IPS-11a (cell line): ENCODE data around the gene FUOM.
A peak's percentile ranks its signal among the peaks of the same experiment; 100 is the strongest.

ENCODE experiments used
- H3K4me3 ChIP-seq: one replicate; pipeline ENCODE4 v1.5.1; 2013; ENCODE audit warnings: low read depth, low read length, control low read depth

FUOM gene

DNA sequence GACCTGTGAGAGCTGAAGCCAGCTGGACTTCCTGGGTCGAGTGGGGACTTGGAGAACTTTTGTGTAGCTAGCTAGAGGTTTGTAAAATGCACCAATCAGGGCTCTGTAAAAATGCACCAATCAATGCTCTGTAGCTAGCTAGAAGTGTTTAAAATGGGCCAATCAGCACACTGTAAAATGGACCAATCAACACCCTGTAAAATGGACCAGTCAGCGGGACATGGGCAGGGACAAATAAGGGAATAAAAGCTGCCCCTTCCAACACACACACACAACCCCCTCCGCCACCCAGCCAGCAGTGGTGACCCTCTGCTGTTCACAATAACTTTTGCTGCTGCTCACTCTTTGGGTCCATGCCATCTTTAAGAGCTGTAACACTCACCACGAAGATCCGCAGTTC lies 42.0 kb downstream of the FUOM start:
- H3K4me3 ChIP-seq, result no peak overlapping the region

DNA sequence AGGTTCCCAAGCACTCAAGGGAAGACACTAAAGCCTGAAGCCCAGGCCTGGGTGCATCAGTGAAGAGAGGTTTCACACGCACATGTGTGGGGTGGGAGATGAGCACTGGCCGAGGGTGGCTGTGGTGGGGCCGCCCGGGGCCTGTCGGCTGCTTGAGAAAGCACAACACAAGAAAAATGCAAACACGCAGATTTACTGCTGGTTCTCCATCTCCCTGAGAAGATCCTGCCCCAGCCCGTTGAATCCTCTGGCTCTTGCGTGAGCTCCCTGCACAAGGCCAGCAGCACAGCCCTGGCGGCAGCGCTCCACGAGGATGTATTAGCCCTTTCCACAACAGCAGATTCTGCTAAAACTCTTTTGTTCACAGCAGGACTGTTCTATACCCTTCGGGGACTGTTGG lies 42.9 kb downstream of the FUOM start:
- H3K4me3 ChIP-seq, result no peak overlapping the region

DNA sequence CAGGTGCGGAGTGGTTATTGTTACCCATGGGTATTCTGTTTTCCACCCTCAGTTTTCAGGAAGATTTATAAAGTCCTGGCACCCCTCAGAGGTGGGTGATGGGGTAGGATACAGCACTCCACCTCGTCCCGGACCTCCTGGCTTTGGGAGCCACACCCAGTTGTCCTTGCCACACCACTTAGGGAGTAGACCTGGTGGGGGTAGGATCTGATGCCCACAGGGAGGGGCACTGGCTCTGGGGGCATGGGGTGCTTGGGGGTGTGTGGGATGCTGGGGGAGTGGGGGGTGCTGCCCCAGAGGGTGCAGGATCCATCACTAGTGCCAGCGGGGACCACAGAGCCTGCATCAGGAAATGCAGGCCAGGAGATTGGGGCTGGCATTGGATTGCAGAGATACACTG lies 44.6 kb downstream of the FUOM start:
- no peak overlapping the region for H3K4me3 ChIP-seq

DNA sequence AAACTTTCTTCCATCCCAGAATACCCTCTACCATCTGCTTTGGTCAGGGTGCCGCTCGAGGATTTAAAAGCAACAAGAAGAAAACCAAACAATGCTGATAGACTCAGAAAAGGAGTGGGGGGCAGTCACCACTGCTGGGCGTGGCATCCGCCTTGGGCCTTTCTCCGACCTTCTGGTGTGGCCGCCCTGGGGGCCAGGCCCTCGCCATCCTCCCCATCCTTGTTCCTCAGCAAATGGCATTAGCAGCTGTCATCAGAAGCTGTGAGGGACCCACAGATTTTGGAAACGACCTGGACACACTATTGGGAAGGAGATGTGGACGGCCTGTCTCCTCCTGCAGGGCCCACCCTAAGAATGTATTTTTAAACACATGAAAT lies 45.1 kb downstream of the FUOM start:
- H3K4me3 ChIP-seq, result no peak overlapping the region

DNA sequence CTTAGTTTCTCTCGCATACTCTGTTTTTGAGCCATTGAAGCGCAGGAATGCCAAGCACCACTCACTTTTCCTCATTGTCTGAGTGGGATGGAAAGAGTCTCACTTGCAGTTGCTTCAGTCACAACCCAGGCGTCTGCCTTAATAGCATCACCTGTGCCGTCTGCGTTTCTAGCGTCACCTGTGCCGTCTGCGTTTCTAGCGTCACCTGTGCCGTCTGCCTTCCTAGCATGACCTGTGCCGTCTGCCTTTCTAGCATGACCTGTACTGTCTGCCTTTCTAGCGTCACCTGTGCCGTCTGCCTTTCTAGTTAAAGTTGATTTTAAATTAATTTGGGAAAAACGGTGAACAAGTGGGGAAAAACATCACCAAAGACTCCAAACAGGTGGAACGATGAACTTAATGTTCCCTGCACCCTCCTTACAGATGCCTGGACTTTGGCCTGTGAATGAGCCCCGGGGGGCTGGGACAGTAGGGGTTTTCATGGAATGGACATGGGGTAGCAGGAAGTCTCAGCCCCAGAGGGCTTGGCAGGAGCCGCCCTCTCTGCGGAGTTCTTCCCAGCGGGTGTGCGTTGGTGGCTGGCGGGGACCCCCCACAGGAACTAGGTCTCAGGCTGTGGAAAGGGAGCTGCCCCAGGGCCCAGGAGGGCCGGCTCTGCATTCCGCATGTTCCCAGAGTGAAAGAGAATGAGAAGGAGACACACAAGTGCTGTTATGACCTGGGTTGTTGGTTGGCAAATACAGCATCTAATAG lies 45.6 kb downstream of the FUOM start:
- H3K4me3 ChIP-seq, result no peak overlapping the region

DNA sequence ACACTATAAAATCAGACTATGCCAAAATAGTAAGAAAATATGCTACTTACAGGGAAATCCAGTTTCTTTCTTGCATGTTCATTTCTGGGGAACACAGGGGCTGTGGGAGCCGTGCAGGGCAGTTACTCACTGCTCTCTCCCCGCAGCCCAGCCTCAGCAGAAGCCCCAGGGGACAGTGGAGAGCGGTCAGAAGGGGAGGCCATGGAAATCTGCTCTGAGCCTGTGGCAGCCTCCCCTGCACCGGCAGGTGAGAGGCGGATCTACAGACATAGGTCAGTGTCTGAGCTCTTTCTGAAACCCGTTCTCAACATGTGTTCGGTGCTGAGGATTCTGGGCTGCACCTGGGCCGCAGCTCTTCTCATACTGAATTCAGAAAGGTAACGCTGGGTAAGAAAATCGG lies 46.2 kb downstream of the FUOM start:
- no peak overlapping the region for H3K4me3 ChIP-seq

DNA sequence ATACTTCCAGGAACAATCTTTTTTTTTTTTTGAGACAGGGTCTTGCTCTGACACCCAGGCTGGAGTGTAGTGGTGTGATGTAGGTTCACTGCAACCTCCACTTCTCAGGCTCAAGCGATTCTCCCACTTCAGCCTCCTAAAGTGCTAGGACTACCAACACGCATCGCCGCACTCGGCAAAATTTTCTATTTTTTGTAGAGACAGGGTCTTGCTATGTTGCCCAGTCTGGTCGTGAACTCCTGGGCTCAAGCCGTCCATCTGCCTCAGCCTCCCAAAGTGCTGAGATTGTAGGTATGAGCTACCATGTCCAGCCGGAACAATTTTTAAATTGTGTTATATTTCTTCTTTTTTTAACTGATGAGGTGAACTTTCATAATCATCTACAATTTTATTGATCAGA lies 47.0 kb downstream of the FUOM start:
- no peak overlapping the region for H3K4me3 ChIP-seq

DNA sequence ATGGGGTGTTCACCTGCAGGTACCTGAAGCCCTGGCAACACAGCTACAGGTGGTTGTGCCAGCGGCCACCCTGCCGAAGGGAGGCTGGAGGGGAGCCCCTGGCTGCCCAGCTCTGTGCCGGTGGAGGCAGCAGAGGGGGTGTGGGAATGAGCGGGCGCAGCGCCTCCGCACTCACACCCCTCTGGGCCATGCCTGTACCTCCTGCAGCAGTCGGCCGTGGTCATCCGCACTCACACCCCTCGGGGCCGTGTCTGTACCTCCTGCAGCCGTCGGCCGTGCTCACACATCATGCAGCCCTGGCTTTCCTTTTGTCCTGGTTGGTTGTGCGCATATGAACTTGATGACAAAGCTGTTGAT lies 47.4 kb downstream of the FUOM start:
- H3K4me3 ChIP-seq, result no peak overlapping the region

DNA sequence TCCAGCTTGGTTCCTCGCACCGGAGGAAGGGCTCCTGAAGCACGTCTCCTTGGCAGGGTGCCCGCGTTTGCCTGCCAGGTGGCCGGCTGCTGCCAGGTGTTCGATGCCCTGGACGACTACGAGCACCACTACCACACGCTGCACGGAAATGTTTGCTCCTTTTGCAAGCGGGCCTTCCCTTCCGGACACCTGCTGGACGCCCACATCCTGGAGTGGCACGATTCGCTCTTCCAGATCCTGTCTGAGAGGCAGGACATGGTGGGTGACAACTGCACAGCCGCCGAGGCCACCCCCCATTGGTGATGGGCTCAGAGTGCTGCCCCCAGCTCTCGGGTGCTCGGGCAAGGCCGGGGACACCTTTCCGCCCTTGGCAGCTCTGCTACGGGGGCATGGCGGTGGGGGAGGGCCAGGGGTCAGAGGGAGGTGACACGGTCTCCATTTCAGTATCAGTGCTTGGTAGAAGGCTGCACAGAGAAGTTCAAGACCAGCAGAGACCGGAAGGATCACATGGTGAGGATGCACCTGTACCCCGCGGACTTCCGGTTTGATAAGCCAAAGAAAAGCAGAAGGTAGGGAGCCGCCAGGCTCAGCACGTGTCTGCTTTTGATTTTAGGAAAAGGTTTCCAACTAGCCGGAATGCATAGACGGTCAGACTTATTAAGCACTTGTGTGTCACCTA lies 48.0 kb downstream of the FUOM start:
- no peak overlapping the region for H3K4me3 ChIP-seq

DNA sequence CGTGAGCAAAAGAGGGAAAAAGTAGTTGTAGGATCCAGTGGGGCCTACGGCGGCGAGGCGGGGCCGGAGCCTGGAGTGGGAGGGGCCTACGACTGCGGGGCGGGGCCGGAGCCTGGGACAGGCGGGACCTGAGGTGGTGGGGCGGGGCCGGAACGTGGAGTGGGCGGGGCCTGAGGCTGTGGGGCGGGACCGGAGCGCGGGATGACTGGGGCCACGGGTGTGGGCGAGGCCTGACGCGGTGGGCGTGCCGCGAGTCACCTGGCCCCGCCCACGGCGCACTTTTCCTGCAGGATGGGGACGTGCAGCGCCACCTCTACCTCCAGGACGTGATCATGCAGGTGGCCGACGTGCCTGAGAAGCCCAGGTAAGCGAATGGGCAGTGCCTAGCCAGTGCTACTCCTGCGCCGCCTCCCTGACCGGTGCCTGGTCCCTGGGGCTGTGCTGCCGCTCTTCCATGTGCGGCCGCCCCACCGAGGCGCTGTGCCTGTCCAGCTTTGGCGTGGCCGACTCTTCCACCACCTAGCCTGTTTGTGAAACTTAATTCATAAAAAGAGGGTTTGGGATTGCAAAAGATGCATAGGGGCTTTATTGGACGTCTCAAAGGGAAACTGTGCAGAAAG lies 48.6 kb downstream of the FUOM start:
- H3K4me3 ChIP-seq, result peak overlapping the region; percentile 69

DNA sequence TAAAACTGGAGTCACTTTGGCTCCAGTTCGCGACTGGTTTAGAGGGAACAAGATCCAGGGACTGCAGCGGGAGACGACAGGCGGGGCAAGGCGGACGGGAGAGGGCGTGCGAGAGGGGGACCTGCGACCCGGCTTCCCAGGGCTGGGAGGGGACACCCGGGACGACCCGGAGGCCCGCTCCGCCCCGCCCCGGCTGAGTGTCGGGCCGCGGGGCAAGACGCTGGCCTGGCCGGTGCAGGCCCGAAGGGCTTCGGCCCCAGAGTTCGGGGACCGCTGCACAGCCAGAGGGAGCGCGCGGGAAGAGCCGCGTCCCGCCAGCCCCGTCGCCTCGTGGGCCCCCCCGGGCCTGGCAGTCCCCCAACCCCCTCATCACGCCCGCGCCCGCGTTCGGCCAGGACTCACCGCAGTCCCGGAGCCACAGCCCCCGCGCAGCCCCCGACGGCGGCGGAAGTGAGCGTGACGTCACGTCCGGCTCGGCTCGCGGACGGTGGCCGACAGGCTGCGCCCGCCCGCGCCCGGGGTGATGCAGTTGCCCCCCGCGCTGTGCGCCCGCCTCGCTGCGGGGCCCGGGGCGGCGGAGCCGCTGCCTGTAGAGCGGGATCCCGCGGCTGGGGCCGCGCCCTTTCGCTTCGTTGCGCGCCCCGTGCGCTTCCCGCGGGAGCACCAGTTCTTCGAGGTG lies 49.3 kb downstream of the FUOM start, which contains the start of the genes TUBGCP2 and ZNF511:
TUBGCP2 (minus strand) TSS at position 452 of the 679 bp plus-strand sequence. CDS start 5,931 bp downstream, outside the sequence.
ZNF511 (plus strand) TSS at position 494 of the 679 bp plus-strand sequence; CDS start at position 524, 30 bp downstream.
- H3K4me3 ChIP-seq, result peak within 1 kb of the TSS; percentile 69

DNA sequence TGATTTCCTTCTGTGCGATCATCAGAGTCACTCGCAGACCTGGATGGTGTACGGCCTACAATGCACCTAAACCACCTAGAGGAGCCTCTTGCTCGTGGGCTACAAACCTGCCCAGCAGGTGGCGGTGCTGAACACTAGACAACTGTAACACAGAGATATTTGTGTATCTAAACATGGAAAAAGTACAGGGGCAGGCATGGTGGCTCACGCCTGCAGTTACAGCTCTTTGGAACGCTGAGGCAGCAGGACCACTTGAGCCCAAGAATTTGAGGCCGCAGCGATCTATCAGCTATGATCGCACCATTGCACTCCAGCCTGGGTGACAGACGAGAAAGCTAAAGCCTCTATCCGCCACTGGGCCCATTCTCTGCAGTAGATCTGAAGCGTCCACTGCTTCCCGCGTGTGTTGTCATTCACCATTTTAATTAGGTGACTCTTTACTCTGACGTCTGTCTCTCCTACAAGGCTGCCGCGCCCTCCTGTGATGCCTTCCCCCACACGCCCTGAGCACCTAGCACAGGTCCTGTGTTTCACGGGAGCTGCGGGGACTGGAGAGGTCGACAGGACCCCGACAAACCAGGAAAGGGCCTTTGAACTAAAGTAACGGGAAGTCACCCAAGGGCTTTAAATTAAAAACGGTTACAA lies 49.9 kb downstream of the FUOM start:
- H3K4me3 ChIP-seq, result peak overlapping the region; percentile 69

DNA sequence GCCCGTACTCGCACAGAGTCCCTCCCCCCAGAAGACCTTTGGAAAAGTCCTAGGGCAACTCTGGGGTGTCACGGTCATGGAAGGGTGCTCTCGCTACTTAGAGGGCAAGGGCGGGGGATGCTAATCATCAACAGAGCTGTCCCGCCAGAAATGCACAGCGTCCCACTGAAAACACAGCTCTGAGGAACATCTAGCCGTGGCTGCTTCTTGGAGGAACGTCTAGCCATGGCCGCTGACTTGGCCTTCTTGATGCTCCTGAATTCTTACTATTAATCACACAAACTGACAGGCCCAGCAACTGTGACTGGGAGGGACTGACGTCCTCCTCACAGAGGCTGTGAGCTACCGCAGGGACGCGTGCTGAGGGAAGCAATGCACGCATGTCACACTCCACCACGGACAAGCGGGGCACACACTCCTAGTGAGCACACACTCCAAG lies 50.9 kb downstream of the FUOM start:
- no peak overlapping the region for H3K4me3 ChIP-seq

DNA sequence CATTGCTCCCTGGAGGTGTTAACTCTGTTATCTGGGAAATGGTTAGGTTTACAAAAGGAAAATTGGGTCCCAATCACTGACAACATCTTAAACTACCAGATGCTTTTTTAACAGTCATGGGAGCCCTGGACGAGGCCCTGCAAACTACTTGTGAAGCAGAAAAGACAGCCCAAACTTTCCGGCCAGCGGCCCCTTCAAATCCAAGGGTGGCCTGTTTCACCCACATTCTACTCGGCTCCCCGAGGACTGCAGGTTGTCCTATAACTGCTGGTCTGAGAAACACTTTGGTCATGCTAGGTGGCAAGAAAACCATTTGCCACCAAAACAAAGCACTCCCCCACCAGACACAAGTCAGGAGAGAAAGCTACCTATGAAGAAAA lies 51.7 kb downstream of the FUOM start:
- no peak overlapping the region for H3K4me3 ChIP-seq
